Stimulated activated CD4-positive, alpha-beta T cell treated with anti-CD3 and anti-CD28 coated beads, Interleukin-4, amount 100 ng/mL, for 4 hours (primary cell): ENCODE data around the gene BBS7.

Experiments
- DNase-seq, 2 experiments: peaks; one replicate each; pipeline ENCODE4 v3.0.0-alpha.2; 2020

The BBS7 gene

DNA sequence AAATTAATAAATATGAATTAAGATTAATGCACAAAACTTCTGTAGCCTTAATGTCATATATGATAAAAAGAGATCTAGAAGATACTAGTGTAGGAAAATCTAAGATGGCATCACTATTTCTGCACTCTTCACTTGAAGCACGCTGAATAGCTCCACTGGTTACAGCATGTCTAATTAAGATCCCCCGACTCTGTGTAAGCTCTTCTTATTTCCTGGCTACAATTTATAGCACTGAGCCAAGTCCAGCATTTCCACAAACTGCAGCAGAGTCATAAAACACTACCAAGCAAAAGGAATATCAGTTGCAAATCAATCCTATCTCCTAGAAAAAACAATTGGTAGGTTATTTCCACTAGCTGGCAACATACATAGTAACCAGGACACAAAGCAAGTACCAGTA is 45.3 kb downstream of the BBS7 start:
- DNase-seq, result no peak

DNA sequence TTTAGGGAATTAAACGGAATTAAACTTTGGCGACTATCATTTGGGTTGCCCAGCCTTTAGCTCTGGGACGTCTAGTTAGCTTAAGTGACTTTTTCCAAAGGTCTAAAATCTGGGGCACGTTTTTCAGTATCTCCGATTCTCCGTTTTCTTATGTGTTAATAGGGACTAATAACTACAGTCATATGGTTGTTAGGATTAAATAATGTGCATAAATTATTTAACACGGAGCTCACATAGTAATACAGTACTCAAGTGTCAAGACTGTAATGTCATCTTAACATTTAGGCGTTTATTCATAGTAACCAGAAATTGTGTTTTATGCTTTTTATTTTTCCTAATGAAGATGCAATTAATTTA is 46.1 kb downstream of the BBS7 start:
- DNase-seq, result no peak

DNA sequence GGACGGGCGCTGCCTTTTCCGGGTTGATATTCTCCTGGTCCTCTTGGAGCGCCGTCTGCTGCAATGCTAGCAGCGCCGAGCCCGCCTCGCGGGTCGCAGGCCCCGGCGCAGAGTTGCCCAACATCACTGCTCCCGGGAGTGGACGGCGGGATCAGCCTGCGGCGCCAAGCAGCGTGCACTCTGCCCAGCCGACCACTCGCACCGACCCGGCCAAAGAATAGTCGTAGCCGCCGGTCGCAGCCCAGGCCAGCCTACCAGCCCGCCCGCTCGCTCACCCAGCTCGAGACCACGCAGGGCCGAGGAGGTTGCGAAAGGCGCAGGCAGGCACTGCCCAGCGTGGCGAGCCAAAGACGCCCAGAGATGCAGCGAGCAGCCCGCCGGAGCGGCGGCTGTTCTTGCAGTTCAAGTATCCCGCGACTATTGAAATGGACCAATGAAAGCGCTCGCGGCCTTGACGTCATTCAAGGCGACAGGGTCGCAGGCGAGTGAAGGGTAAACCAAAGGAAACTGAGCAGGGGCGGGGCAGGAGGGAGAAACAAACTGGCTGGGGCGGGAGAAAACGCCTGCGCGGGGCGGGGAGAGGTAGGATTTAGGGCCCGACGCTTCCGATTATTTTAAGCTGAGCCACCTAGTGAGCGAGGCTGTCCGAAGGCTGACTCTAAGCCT is 46.6 kb downstream of the BBS7 start, which contains the start of gene CCNA2:
CCNA2 (minus strand) TSS at position 379 of the 666 bp plus-strand sequence; CDS start at position 124, 255 bp downstream.
- DNase-seq, result peak; percentile 91 to 94

DNA sequence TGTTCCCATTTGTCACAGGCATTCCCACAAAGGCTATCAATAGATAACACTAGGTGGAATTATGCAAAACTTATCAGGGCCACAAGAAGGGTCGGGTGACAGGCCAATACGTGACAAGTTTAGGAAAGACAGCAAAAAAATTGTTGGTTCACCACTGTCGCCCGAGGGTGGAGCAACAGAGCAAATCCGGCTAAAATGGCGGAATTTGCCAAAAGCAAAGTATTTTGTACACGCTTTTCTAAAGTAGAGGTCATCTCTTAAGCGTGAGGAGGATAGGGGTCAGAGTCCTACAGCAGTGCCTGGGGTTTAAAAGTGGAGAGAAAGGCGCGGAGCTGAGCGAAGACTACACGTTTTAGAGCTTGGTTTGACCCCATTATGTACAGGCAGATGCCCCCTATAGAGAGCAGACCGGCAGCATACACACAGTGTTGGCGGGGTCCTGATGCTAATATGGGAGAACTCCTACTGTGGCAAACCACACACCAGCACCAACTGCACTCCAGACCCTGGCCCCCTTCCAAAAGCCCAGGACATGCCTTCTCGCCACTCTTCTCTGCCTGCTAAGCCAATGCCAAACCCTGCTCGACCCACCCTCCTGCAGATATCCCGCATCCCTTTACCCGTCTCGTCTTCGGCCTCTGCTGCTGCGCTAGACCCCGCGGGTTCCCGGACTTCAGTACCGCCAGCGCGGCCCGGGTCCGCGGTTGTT is 47.3 kb downstream of the BBS7 start:
- no peak for DNase-seq

DNA sequence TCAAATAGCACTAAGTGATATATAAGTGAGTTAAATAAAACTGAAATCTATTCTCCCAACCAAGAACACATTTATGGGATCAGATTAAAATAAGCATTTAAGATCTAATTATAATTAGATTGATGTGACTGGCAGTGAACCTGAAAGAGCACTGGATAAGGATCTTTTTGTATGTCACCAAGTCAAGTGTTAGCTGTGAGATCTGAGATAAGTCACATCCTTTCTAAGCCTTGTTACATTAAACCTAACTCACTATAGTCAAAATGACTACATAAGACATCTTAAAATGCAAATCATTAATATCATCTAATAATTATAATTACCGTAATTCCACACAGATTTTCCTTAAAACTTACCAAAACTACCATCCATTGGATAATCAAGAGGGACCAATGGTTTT is 48.2 kb downstream of the BBS7 start:
- no peak for DNase-seq

DNA sequence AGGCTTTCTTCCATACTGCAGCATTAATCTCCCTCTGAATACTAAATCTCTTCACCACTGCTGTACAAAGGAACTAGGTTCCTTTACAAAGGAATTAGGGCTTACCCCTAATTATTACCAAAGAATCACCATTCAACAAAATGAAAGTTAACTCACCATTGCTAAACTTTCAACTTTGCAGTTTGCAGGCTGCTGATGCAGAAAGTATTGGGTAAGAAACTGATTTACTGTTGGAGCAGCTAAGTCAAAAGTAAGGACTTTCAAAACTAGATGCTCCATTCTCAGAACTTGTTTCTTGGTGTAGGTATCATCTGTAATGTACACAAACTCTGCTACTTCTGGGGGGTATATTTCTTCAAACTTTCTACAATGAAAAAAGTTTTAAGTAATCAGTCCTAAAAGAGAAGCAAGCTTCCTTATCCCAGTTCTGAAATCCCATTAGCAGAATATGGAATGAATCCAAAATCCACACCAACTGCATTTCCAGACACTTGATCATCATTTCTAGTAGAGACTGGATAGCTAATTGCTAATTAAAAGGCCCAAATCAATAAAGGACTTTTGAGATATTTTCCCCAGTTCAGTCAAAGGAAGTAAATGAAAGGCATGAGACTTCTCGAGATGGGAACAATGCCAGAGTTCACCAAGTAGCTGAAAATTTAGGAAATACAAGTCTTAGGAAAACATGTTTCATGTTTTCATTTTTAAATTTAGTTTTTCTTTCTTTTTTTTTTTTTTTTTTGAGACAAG is 50.9 kb downstream of the BBS7 start:
- no peak for DNase-seq

DNA sequence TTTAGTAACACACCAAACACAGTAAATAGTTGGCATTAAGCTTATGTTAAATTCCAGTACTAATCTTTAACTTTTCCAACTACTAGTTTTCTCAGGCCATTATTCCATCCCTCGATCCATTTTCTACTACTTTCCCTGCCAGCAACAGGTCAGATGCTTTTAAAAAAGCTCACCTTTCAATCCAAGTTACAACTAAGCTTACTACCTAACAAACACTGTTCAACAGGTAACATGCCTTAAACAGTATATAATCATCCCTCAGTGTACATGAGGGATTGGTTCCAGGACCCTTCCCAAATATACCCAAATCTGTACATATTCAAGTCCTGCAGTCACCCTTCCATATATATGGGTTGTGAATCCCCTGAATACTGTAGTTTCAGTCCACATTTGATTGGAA is 52.1 kb downstream of the BBS7 start:
- no peak for DNase-seq

DNA sequence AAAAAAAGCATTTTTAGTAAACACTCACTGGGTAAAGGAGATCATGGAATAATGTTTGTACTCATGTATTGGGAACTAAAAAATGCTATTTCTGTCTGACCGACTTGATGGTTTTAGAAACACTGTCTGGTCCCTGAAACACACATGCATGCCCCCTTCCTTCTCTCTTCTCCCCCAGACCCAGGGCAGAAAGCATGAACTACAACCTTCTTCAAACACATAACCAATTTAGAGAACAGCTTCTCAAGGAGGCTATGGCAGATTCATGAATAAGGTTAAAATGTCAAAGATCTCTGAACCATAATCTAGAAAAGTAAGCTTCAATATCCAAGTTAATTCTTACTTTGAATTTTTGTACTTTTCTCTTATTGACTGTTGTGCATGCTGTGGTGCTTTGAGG is 52.6 kb downstream of the BBS7 start:
- no peak for DNase-seq

DNA sequence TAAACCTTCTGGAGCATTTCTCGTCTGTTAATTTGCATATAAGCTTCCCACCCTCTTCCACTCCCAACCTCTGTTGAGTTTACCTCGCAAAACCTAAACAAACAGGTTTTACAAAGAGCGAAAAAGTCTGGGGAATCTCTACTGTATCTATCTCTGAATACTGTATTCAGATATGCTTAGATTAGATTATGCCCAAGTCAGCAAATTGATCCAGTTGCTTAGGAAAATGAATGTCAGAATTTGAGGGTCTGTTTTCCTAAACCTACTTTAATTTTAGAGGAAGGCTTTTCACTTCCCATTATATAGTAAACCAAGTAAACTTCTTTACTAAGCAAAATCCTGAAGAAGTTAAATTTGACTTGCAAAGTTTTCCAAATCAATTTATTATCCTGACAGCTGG is 53.3 kb downstream of the BBS7 start:
- DNase-seq, result no peak

DNA sequence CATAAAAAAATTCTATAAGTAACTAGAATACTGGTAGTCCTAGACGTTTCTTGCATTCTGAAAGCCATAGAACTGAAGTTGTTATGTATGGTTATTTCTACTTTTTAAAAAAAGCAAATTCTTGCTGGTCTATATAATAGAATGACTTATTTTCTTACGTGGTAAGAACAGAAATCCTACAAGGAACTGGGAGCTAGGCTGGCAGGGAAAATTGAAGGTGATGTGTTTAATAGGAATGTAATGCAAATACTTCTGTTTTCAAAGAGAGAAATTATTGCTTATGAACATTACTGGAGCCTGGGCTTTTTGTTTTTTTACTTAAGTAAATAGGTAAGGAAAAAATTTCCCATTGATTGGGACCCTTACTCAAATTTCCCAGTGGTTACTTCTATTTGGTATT is 55.5 kb downstream of the BBS7 start:
- no peak for DNase-seq

DNA sequence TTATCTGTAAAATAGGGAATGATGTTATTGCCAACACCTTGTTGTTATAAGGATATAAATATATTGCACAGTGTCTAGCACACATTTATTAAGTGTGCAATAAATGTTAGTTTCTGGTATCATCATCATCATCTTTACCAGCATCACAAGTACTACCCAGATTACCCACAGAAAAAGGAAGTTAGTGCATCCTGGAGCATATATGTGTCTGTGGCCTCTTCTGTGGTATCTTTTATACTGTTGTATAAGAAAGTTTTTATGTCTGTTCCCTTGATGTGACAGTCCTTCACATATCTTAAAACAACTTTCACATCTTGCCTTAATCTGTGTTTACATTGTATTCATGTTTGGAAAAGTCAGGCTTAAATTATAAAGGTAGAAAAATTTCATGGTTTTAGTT is 59.2 kb downstream of the BBS7 start:
- DNase-seq, result no peak

DNA sequence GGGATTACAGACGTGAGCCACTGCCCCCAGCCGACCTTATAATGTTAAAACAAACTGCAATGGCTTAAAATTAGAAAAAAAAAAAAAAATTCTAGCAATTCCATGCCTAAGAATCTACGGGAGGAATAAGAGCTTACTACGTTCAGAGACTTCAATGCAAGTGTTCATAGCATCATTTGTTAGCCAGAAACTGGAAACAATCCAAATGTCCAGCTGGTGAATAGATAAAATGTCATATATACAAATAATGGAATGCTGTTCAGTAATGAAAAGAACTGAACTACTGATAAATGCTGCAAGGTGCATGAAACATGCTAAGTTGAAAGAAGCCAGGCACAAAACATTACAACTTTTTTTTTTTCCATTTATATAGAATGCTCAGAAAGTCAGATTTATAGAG is 63.9 kb downstream of the BBS7 start:
- DNase-seq, result no peak

DNA sequence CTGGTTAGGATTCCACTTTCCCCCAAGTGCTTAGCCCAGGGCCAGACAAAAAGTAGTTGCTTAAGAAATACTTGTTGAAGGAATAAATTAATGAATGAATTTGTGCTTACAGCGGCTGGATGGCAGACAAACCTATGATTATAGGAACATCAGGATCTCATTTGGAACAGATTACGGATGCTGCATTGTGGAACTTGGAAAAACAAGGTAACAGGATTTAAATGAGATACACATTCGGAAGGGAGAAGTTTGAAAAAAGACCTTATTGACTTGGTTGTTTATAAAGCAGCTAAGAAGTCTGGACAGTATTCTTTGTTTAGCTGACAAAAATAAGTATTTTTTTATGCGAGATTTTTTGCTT is 68.6 kb downstream of the BBS7 start:
- no peak for DNase-seq

DNA sequence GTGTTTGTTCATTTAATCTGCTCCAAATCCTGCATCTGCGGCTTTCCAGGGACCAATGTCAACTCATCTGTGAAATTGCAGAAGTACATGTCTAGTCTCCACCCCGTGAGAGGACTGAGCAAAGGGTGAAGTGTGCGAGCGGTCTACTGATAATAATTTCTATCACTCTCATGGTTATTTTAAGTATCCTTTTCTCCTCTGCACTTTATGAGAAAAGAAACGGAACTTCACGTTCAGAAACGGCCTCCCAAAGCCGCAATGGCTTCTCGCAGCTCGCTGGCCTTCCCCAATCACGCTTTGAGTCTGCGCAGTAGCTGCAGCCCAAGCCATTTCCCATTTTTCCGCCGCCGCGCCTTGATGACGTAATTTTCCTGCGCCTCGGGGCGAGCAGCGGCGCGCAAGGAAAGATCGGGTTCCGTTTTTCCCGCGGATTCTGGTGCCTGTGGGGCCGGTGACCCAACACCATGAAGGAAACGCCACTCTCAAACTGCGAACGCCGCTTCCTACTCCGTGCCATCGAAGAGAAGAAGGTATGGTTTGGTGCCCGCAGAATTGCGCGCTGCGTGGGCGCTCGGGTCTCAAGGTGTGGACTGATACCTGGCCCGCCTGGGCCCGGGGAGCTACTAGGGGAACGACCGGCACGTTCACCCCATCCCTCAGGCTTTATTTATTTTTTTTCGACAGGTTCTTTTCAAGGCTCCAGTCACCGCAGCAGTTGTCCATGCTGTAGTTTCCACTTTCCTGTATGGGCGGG is 69.1 kb downstream of the BBS7 start, which contains the start of gene EXOSC9:
EXOSC9 (plus strand) TSS at position 363 of the 754 bp plus-strand sequence; CDS start at position 465, 102 bp downstream.
- peak; percentile 90 to 94 for DNase-seq

DNA sequence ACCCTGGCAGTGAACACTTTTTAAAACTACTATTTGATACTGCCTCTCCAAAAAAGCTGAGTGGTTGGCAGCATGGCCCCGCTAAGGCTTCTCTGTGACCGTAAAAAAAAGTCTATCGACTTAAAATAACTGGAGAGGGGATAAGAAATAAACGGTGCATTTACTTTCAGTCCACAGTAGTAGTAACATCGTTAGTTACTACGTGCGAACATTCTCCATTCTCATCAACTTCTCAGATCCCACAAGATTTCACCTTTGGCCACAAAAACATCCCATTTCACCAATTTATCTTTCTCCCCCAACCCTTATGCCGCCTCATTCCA is 69.7 kb downstream of the BBS7 start:
- DNase-seq, result no peak

DNA sequence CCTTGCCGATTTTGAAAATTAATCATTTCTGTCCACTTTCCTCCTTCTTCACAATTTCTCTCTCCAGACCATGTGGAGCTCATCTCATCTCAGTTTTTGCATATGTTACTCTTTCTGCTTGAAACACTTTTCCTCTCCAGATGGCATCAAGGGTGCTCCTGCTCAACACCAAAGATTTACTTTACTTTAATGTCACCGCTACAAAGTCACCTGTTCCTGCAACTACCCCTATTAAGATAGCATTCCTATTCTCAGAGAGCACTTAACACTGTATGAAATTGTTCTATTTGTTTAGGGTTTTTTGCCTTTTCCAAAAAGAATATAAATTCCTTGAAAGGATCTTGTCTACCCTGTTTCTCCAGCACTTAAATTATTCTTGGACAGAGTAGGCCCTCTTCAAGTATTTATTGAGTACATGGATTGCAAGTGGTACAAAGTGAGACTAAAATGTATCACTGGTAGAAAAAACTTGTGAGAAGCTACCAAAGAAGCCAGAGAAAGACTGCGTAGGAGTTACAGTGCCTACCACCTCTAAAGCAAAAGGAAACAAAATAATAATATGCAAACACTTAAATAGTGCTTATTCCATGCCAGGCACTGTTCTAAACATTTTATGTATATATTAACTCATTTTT is 70.3 kb downstream of the BBS7 start:
- no peak for DNase-seq

DNA sequence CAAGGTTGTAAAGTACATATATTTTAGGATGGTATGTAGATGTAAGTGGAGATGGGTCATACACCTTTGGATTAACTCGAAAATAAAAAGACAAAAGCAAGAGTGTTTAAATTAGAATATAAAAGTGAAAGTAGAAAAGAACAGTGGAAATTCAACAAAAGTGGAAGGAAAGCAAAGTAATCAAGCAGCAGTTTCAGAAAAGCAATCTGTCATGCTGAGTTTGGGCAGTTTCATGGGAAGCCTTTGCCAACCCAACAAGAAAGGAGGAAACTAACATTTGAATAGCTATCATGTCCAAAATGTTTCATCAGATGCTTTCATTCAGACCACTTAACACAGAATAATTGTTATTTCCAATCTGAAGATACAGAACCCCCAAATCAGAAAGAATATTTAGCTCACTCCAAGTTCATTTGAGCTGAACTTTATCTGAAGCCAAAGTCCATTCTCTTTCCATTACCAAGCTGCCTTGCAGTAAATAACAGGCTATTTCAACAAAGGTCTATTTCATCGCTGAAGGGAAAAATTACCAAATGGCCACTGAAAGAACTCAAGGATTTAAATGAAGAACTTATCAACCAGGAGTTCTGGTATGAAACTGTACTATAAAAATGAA is 71.0 kb downstream of the BBS7 start:
- DNase-seq, result no peak

DNA sequence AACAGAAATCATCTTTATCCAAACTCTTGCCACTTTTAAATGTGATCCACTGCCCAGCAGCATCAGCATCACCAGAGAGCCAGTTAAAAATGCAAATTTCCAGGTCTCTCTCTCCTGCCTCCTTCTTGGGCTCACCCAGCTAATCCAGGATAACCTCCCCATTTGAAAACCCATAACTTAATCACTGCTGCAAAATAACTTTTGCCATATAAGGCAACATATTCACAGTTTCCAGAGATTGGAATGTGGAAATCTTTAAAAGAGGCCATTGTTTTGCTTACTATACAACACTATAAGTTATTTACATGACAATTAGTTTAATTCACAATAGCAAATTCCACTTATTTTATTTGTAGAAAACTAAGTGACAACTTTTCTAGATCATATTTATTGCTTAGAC is 74.0 kb downstream of the BBS7 start:
- DNase-seq, result no peak

DNA sequence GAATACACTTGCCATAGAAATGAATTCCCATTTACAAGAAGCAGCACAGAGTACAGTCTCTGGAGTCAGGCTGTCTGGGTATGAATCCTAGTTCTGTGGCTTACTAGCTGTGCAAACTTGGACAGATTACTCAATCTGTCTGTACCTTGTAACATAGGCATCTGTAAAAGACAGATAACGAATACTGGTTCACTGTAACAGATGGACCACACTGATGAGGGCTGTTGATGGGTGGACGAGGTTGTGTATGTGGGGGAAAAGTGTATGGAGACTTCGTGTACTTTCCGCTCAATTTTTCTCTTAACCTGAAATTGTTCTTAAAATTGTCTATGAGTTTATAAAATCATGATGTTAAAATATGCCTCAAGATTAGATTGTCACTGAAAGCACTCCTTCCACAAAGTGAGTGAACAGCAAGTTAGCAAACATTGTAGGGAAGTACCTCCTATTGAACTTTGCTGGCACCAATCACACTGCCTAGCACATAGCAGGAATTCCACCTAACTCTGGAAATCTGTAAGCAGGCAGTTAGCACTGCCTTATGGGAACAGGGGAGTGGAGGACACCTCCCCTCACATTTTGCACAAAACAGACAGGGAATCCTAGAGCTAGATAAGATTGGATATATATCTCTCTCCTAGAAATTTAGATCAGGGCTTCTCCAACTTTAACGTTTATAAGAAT is 75.6 kb downstream of the BBS7 start:
- DNase-seq, result no peak

DNA sequence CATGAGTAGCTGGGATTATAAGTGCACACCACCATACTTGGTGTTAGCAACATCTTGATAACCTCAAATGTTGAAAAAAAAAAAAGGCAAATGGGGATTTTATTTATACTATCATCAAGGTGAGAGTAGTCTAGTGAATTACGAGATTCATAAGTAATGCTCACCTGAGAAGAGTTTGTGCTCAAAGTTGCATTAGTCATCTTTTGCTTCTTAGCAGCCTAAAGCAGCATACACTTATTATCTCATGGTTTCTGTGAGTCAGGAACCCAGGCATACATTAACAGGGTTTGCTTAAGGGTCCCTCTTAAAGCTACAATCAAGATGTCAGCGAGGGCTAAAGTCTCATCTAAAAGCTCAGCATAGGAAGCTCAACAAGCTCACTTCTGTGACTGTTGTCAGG is 77.3 kb downstream of the BBS7 start:
- no peak for DNase-seq

DNA sequence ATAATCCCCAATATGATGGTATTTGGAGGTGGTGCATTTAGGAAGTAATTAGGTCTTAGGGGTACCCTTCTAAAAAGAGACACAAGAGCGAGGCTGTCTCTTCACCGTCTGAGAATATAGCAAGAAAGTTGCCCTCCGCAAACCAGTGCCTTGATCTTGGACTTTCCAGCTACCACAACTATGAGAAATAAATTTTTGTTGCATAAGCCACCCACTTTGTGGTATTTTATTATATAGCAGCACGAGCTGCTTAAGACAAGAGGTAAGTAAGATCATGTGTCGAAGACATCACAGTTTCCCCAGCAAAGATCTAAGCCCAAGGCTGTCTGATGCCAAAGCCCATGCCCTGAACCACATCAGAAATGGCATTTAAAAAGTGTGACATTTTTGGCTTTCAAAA is 78.8 kb downstream of the BBS7 start:
- DNase-seq, result no peak

DNA sequence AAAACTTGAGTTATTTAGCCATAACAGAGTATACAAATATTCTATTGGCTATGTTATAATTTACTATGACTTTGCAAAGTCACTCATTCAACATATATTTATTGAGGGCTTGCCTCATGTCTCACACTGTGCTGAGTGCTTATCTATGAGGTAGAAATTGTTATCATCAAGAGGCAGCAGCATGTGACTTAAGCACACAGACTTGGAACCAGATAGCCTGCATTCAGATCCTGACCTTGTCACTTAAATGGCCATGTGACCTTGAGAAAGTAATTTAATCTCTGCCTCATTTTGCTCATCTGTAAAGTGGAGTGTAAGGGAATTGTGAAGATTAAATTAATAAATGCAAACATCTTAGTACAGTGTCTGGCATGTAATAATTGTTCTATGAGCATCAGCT is 79.3 kb downstream of the BBS7 start:
- DNase-seq, result no peak
